HG03442 (cell line): ENCODE results near the gene ALPL.
"Not testable (repeated sequence)": the region's sequence is repeated elsewhere in the genome, so short reads cannot be mapped to it uniquely, and the experiment has no call there.

Experiments
- ATAC-seq: cut with Tn5 transposase; IDR thresholded peaks from one replicate; pipeline ENCODE4 v1.9.1; 2021; ENCODE audit warnings: mild to moderate bottlenecking, moderate library complexity; ENCODE audit not compliant: unreplicated experiment

Gene ALPL

DNA sequence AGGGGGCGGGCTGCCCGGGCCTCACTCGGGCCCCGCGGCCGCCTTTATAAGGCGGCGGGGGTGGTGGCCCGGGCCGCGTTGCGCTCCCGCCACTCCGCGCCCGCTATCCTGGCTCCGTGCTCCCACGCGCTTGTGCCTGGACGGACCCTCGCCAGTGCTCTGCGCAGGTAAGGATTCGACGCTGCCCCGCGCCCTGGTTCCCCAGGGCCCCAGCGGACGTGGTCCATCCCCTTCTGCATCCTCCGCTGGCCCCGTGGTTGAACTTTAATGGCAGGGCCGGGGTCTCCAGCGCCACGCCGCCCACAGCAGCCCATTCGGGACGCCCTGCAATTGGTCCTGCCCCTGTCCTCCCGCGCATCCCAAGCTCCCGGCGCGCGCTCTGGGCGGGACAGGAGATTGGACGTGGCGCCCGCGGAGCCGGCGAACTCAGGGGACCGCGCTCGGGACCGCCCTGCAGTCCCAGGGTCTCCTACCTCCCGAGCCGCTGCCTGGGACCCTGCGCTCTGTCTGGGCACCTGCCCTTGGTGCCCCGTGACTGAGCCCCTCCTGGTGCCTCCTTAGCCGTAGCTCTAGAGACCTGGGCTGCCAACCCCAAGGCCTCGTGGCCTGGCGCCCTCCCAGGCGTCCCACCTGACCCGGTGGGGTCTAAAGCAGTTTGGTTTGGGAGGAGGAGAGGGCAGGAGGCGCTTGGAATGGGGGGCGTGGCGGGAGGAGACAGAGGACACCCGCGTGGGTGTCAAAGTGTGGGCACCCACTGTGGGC is at the start of gene ALPL:
ALPL (plus strand) TSS at position 73 of the 762 bp plus-strand sequence. CDS start 44,659 bp downstream, outside the sequence.
- no peak for ATAC-seq

DNA sequence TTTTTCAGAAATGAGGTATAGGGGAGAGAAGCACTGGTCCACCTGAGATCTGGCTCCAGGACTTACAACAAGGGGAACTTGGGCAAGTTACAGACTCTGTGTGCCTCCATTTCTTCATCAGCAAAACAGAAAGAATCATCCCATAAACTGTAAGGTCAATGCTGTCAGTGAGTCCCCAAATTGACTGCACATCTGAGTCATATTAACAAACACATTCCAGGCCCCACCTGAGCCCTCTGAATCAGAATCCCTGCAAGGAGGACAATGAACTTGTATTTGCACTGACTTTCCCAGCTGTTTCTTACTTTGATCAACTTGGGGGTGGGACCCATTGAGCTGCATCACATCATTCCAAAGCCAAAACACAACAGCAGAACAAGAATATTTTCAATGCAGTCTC is 44.1 kb upstream of the ALPL start:
- ATAC-seq, result not testable (repeated sequence)

GRCh38 chr1:21467946-21468345 is 41.3 kb upstream of the ALPL start:
- not testable (repeated sequence) for ATAC-seq

GRCh38 chr1:21468599-21468998 is 40.6 kb upstream of the ALPL start:
- no peak for ATAC-seq

GRCh38 chr1:21469581-21469980 is 39.6 kb upstream of the ALPL start:
- ATAC-seq, result no peak

GRCh38 chr1:21472861-21473260 is 36.4 kb upstream of the ALPL start:
- ATAC-seq, result no peak

DNA sequence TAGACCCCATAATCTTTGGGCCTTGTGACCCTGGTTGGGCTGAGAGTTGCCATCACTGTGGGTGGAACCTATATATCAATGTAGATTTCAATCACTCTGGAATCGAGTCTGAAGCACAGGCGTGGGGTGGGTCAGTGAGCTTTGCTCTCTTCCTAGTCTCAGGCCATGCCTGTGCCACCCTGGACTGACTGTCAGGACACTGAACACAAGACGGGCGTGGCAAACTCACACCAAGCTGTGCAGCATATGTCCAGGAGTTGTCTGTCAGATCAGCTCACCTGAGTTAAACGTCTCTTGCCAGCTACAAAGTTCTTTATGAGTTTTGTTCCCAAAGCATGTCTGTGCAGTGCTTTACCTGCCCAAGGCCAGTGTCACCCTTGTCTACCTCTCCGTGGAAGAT is 30.9 kb upstream of the ALPL start:
- ATAC-seq, result no peak

DNA sequence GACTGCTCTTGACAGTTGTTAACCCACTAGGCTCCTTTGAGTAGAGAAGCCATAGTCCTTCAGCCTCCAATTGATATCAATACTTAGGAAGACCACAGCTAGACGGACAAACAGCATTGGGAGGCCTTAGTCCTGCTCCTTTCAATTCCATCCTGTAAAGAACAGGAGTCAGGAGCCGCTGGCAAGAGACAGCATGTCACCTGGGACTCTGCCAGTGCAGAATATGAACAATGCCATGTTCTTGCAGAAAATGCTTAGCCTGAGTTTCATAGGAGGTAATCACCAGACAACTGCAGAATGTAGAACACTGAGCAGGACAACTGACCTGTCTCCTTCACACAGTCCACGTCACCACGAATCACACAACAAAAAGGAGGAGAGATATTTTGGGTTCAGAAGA is 25.3 kb upstream of the ALPL start:
- ATAC-seq, result not testable (repeated sequence)

DNA sequence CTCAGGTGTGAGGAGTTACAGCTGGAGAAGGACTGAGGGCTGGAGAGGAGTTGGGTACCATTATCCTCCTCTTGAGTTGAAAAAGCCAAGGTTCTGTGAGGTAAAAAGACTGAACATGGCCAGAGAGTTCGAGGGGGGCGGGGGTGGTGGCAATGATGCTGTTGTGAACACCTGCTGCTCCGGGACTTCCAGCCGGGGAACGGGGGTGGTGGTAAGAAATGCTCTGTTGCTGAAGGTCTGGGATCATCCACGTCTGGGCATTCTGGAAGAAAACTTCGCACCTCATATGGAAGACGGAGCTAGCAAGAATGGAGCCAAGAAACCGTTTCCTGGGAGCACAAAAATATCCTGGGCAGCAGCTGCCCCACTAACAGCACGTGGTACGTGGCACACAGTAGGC is 20.1 kb upstream of the ALPL start:
- no peak for ATAC-seq

GRCh38 chr1:21490774-21491487 is 18.3 kb upstream of the ALPL start:
- ATAC-seq, result no peak

DNA sequence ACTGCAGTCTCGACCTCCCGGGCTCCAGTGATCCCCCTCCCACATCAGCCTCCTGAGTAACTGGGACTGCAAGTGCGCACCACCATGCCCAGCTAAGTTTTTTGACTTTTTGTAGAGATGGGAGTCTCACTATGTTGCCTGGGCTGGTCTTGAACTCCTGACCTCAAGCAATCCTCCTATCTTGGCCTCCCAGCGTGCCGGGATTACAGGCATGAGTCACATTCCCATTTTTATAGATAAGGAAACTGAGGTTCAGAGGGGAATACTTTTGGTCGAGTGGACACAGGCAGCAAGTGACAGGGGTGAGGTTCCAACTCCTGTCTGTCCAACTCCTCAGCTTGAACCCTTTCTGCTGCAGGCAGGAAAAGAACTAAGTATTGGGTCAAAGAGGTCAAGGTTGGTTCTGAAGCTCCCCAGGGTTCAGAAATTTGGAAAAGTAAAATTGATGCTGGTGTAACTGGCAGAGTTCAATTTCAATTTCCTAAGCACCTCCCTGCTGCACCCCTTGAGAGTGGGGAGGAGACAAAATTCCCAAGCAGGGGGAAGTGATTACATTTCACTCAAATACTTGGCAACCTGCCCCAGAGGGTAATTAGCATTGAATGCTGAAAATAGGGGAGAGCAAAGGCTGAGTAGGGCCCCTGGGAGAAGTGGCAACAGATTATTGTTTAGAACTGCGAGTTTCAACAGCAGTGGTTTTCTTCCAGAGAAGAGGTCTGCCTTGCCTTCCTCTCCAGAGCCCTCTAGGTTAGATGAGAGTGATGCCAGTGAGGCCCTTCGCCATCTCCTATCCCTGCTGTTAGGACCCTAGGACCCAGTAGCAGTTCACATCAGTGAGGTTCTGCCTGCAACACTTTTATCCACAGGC is 17.5 kb upstream of the ALPL start:
- ATAC-seq, result no peak

GRCh38 chr1:21492356-21492625 is 16.9 kb upstream of the ALPL start:
- ATAC-seq, result no peak

DNA sequence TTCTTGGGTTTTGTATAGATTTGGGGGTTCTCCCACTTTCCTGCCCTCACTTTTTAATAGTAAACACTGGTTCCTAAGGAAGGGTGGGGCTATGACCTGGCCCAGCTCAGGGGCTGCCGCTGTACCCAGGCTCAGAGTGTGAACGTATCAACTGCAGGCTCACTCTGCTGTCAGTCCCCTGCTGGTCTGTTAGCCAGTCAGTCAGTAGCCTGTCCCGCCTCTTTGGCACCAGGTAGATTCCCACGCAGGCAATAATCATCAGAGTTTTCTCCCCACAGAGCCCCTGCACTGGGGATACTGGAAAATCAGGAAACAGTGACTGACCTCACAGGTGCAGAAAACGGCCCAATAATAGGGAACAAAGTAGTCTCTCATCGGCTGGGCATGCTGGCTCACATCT is 15.0 kb upstream of the ALPL start:
- ATAC-seq, result no peak

DNA sequence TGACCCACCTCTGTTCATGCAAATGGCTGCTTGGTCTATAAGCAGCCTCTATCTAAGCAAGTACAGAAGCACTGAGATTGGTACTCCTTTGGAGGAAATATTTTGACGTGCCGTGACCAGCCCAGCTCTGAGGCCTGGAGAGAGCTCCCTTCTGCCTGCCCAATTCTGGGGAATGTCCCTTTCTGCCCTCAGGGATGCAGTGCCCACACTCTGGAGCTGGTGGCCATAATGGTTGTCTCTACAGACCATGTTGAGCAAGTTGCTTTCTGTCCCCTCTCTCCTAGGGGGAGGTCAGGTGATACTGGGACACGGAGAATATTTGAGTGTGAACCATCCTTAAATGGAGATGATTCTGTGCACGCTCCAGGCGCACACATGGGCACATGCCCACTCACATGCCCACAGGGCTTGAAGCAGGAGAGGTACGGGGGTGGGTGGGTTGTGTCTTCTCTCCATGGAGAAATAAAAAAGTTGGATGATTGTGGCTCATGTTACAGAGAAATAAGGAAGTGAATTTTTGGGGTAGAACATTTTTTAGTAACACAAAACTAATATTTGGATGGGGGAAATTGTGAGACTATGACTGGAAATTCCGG is 13.9 kb upstream of the ALPL start:
- ATAC-seq, result no peak

GRCh38 chr1:21496063-21496462 is 13.2 kb upstream of the ALPL start:
- ATAC-seq, result no peak

- no peak for ATAC-seq
Observed at GRCh38 chr1:21496886-21497285, 12.3 kb upstream of the ALPL start.

DNA sequence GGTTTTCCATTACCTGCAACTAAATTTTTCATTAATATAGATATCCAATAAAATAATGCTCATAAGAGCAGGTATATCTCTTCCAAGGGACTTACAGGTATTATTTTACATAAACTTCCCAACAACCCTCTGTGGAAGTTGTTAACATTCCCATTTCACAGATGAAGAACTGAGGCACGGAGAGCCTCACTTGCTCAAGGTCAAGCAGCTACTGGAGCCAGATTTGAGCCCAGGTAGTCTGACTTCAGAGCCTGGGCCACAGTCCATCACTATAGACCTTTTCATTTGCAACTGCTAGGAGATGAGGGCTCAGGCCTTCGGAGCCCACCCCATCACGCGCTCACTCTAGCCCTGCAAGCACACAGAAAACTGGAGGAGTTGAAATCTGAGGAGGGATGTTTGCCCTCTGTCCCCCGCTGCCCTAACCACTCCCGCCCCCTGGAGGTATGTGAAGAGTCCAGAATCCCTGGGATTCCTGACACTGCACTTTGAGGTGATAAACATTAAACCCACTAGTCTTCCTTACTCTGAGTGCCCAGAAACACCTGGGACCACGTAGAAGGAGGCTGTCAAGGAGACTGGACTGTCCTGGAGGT is 11.7 kb upstream of the ALPL start:
- ATAC-seq, result no peak

DNA sequence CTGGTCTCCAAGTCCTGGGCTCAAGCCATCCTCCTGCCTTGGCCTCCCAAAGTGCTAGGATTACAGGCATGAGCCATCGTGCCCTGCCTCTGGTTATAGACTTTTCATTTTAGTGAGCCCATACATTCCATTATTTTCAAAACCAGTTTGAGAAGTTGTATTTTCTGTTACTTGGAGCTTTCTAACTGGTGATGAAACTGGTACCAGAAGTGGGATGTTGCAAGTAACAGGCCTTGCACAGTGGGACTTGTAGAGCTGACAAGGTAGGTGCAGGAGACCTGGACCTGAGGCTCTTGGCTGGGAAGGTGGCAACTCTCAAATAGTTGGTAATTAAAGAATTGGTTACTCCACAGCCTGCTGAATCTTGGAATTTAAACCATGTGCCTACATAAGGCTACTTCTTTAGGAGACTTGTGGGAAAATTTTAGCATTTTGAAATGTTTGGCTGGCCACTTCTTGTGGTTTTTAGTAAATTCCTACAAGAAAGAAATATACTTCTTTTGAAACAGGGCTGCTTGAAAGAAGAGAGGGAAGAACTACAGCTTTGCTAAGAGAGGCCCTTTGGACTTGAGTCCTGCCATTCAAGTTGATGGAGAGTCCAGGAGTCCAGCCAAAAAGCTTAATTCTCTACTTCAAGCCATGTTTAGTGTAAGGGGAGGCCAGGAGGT is 9.8 kb upstream of the ALPL start:
- ATAC-seq, result no peak

- no peak for ATAC-seq
Observed at GRCh38 chr1:21503706-21504377, 5.4 kb upstream of the ALPL start.

- no peak for ATAC-seq
Observed at GRCh38 chr1:21506804-21507203, 2.4 kb upstream of the ALPL start.
